Brain microvascular endothelial cell (primary cell): ENCODE results near the gene DYNC2H1.

ENCODE experiments used
- DNase-seq: peaks from one replicate; pipeline ENCODE4 v3.0.0-alpha.2; 2020
- H3K27ac ChIP-seq: fragments of 250-450 bp; sonication (Bioruptor Pico); 2 replicates; pipeline ENCODE4 v1.5.1; 2020; ENCODE audit warnings: mild to moderate bottlenecking, moderate library complexity
- H3K27me3 ChIP-seq: fragments of 250-450 bp; sonication (Bioruptor Pico); replicated peaks from 2 replicates; pipeline ENCODE4 v1.5.1; 2020; ENCODE audit warnings: mild to moderate bottlenecking
- H3K36me3 ChIP-seq: fragments of 250-450 bp; sonication (Bioruptor Pico); replicated peaks from 2 replicates; pipeline ENCODE4 v1.5.1; 2020; ENCODE audit warnings: mild to moderate bottlenecking
- H3K4me3 ChIP-seq: 2 replicates; pipeline ENCODE4 v1.5.1; 2011; ENCODE audit warnings: low read depth, mild to moderate bottlenecking, control low read depth, low read length, moderate library complexity
- CTCF ChIP-seq: IDR thresholded peaks from 2 replicates; pipeline ENCODE4 v1.5.1; 2011; ENCODE audit warnings: low read depth, mild to moderate bottlenecking, moderate library complexity, low read length, control low read depth, inconsistent platforms; ENCODE audit errors: missing control alignments
- in situ Hi-C: cut with HindIII; loops from 2 replicates; pipeline ENCODE4 v1.10.0; 2017; ENCODE audit warnings: low sequenced_read_pairs, low pct_ligation_motif_present

Gene DYNC2H1

DNA sequence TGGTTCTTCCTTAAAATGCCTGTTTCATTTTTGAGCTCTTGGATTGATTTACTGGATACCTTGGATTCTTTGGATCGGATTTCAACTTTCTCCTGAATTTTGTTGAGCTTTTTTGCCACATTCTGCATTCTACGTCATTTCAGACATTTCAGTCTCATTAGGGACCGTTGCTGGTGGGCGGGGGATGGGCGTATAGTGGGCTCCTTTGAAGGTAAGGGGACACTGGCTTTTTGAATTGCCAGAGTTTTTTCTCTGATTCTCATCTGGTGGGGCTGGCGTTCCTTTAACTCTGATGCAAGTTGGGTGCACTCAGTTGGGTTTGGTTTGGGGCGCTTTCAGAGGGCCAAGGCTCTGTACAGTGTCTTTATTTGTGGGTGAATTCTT is 216.5 kb downstream of the DYNC2H1 start:
- no peak for TF ChIP-seq CTCF
- in situ Hi-C loops, result no loop called here
- H3K36me3 ChIP-seq, result no peaks in the 10 kb centered on the region
- H3K4me3 ChIP-seq, result no peak overlapping the region
- DNase-seq, result no peak
- H3K27me3 ChIP-seq, result no peaks in the 10 kb centered on the region
- no peak overlapping the region for H3K27ac ChIP-seq

GRCh38 chr11:103326070-103326794 is 217.0 kb downstream of the DYNC2H1 start:
- DNase-seq, result peak; percentile 90
- TF ChIP-seq CTCF, result peak; percentile 82

GRCh38 chr11:103327721-103328120 is 218.5 kb downstream of the DYNC2H1 start:
- Histone ChIP-seq H3K4me3 (no peak overlapping the region), H3K36me3 (no peaks in the 10 kb centered on the region), H3K27me3 (no peaks in the 10 kb centered on the region), H3K27ac (peak overlapping the region; percentile 40)
- in situ Hi-C loops, result no loop called here
- no peak for TF ChIP-seq CTCF
- DNase-seq, result peak; percentile 59

More at GRCh38 chr11:103326070-103326794, 217.0 kb downstream of the DYNC2H1 start:
- no peak overlapping the region for H3K27ac ChIP-seq
- no peak overlapping the region for H3K4me3 ChIP-seq
- H3K36me3 ChIP-seq, result no peaks in the 10 kb centered on the region
- in situ Hi-C loops, result no loop called here
- no peaks in the 10 kb centered on the region for H3K27me3 ChIP-seq

DNA sequence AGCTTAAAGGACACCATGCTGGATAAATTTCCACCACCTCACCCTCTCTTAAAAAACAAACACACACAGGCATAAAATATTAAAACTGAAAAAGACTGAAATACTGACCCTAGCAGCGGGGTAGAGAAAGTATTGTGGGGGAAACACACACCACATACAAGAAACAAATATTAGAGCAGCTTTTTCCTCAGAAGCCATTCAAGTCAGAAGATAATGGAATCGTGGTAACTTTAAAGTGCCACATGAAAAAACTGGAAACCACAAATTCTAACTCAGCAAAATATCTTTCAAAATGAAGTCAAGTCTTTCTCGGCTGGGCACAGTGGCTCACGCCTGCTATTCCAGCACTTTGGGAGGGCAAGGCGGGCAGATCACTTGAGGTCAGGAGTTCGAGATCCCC is 223.2 kb downstream of the DYNC2H1 start:
- Histone ChIP-seq H3K27ac (no peak overlapping the region), H3K27me3 (no peaks in the 10 kb centered on the region), H3K36me3 (no peaks in the 10 kb centered on the region), H3K4me3 (no peak overlapping the region)
- TF ChIP-seq CTCF, result no peak
- in situ Hi-C loops, result no loop called here
- DNase-seq, result no peak

DNA sequence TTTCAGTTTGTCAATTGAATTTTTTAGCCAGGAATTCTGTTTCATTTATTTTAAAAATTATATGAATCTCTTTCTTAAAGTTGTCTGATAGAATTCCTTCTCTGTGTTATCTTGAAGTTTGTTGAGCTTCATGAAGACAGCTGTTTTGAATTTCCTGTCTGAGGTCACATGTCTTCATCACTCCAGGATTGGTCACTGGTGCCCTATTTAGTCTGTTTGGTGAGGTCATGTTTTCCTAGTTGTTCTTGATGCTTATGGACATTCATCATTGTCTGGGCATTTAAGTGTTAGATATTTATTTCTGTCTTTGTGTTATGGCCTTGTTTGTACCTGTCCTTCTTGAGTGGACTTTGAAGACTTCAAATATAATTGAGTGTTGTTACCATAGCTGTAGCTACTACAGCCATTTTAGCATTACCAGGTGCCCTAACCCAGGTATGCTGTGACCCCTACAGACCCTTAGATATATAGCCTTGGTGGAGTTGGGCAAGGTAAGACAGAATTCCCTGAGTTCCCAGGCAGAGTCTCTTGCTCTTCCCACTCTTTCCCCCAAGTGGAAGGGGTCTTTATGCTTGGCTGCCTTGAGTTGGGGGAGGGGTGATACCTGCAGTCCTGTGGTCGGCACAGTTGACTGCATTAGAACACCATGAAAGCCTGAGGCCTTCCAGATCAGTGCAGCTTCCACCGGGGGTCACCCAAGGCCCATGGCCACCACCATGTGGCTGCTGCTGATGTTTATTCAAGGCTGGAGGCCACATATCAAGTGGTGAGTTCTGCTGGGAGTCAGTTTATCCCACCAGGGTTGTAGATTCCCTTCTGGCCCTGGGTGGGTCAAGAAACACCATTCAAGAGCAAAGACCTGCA is 229.6 kb downstream of the DYNC2H1 start:
- DNase-seq, result peak; percentile 67
- H3K36me3 ChIP-seq, result no peaks in the 10 kb centered on the region
- no peaks in the 10 kb centered on the region for H3K27me3 ChIP-seq
- no peak overlapping the region for H3K4me3 ChIP-seq
- in situ Hi-C loops, result no loop called here
- peak; percentile 54 for TF ChIP-seq CTCF
- peak overlapping the region; percentile 35 for H3K27ac ChIP-seq
